ENCODE measurements around the gene OTUB1. TPM values are rescaled to one million over a fixed set of nuclear protein-coding genes. Genes with fewer than 3 reads are reported as not detected.

The OTUB1 gene
- total and polyA plus RNA-seq, 9 of the 15 experiments (the other 6 are each of a cell fraction or from before 2014, with no cell fraction given) = 29.5 to 134 (median 66.1) TPM

DNA sequence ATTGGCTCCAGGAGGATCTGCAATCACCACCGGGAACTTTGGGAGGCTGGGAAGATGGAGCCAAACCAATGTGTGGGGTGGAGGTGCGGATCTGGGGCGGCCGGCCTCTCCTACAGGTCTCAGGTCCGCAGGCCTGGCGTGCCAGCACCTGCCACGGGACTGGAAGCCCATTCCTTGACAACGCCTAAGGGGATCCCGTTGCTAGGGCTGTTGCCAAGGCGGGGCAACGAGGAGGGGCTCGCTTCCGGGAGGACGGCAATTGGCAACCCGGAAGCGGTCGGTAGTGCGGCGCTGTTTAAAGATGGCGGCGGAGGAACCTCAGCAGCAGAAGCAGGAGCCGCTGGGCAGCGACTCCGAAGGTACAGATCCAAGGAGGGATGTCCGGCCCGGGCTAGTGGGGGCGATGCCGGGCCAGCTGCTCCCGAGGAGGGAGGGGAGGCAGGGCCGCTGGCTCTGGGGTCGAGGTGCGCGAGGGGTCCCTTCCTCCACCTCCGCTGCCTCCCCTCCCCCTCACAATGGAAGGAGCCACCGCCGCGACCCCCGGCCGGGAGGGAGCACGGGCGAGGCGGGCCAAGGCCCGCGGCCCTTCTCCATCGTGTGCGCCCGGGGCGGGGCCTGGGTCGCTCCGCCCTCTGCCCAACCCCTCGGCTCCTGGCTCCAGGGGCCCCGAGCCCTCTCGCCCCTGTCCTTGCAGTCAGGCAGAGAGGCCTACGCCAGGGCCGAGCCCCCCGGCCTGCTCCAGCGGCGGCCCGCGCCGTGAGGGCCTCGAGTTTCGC, at the start of gene OTUB1 (continued):
- TF ChIP-seq, protein P1, sequence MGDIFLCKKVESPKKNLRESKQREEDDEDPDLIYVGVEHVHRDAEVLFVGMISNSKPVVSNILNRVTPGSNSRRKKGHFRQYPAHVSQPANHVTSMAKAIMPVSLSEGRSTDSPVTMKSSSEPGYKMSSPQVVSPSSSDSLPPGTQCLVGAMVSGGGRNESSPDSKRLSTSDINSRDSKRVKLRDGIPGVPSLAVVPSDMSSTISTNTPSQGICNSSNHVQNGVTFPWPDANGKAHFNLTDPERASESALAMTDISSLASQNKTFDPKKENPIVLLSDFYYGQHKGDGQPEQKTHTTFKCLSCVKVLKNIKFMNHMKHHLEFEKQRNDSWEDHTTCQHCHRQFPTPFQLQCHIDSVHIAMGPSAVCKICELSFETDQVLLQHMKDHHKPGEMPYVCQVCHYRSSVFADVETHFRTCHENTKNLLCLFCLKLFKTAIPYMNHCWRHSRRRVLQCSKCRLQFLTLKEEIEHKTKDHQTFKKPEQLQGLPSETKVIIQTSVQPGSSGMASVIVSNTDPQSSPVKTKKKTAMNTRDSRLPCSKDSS (IDR thresholded peaks at IDR 0.05; ENCODE audit: low read depth, partially characterized antibody) = no peak
- TF ChIP-seq MAFF (IDR thresholded peaks at IDR 0.05; ENCODE audit: low read length) = no peak
- TF ChIP-seq, protein P2, sequence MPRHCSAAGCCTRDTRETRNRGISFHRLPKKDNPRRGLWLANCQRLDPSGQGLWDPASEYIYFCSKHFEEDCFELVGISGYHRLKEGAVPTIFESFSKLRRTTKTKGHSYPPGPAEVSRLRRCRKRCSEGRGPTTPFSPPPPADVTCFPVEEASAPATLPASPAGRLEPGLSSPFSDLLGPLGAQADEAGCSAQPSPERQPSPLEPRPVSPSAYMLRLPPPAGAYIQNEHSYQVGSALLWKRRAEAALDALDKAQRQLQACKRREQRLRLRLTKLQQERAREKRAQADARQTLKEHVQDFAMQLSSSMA (CRISPR knock-in tag; IDR thresholded peaks at IDR 0.05) = no peak
- TF ChIP-seq RBFOX2 (IDR thresholded peaks at IDR 0.05; ENCODE audit: low read depth, low read length) = peak; percentile 98
- no peak for TF ChIP-seq ZNF668 (CRISPR knock-in tag; IDR thresholded peaks at IDR 0.05)
- TF ChIP-seq ZNF551 (CRISPR knock-in tag; IDR thresholded peaks at IDR 0.05) = no peak
- no peak for TF ChIP-seq HDAC3 (IDR thresholded peaks at IDR 0.05; ENCODE audit: borderline replicate concordance, partially characterized antibody)
- TF ChIP-seq, protein P3, sequence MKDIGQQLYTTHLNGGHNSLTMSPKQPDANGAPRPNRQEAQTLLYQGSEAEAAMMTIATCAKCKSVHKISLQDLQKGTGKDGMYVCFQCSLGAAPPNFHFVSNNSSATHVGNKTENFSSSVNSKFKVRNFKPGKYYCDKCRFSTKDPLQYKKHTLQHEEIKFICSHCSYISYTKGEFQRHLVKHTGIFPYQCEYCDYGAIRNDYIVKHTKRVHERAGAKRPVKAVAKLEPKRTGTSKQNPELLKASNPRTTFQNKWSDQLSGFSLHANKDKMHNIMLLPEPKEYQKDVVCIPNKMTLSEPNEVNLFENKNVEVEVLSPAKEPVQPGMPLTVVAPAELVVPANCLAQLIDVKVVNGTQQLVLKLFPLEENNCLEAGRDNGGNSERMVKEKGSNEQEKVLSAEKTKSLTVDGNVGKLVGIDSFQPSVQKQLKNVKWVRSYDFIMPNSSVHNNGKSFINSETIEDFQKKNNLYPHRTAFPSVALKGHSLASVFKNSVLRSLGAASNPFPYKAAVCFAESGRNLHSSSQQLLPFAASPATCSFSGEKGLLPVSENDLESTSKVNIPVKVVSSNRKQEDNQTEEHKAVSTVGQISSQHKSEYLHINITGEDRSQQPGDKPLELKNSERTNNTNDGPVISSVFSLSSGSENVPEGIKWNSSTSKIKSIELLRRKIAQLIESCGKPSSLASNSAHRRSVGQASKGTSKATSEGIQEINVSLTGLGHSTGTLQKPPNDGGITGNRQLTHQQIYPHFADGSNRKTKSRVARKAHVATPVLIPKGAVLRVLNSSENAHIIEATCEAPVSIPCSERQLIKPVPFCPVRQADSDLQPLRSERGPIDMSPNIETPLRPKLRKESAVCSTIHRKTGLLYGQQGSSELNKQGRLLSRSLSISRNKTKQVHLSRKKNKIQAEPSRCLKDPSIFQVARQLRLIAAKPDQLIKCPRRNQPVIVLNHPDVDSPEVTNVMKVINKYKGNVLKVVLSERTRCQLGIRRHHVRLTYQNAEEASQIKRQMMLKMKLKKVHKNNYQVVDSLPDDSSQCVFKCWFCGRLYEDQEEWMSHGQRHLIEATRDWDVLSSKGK (CRISPR knock-in tag; IDR thresholded peaks at IDR 0.05) = no peak
- TF ChIP-seq, protein P4, sequence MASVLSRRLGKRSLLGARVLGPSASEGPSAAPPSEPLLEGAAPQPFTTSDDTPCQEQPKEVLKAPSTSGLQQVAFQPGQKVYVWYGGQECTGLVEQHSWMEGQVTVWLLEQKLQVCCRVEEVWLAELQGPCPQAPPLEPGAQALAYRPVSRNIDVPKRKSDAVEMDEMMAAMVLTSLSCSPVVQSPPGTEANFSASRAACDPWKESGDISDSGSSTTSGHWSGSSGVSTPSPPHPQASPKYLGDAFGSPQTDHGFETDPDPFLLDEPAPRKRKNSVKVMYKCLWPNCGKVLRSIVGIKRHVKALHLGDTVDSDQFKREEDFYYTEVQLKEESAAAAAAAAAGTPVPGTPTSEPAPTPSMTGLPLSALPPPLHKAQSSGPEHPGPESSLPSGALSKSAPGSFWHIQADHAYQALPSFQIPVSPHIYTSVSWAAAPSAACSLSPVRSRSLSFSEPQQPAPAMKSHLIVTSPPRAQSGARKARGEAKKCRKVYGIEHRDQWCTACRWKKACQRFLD (CRISPR knock-in tag; IDR thresholded peaks at IDR 0.05) = 0 out of 2 replicates have a peak, but pooled peaks have one; percentile 37
- TF ChIP-seq NFE2L1 (tag; IDR thresholded peaks at IDR 0.05; ENCODE audit: borderline replicate concordance, low read depth) = no peak
- no peak for TF ChIP-seq ZNF695 (CRISPR knock-in tag; IDR thresholded peaks at IDR 0.05)
- no peak for TF ChIP-seq ZNF24 (IDR thresholded peaks at IDR 0.05)
- no peak for TF ChIP-seq DDX20 (tag; IDR thresholded peaks at IDR 0.05; ENCODE audit: low read depth)
- no peak for TF ChIP-seq HLTF (IDR thresholded peaks at IDR 0.05)
- no peak for TF ChIP-seq HNRNPL (IDR thresholded peaks at IDR 0.05; ENCODE audit: low read depth, low read length)
- TF ChIP-seq MIER1 (IDR thresholded peaks at IDR 0.05; ENCODE audit: low read depth) = no peak
- no peak for TF ChIP-seq SOX6 (IDR thresholded peaks at IDR 0.05)
- TF ChIP-seq ZNF217 (CRISPR knock-in tag; IDR thresholded peaks at IDR 0.05) = no peak
- no peak for TF ChIP-seq SAFB2 (IDR thresholded peaks at IDR 0.05; ENCODE audit: borderline replicate concordance, low read depth, low read length, severe bottlenecking)
- TF ChIP-seq RBM34 (IDR thresholded peaks at IDR 0.05; ENCODE audit: borderline replicate concordance, insufficient read depth, low read length) = peak; percentile 27; the same call in 1 of the 2 replicates
- TF ChIP-seq ZNF431 (CRISPR knock-in tag; IDR thresholded peaks at IDR 0.05) = 0 out of 2 replicates have a peak, but pooled peaks have one; percentile 4
- TF ChIP-seq SMAD4 (CRISPR knock-in tag; conservative IDR thresholded peaks at IDR 0.05) = no peak

Data from K562 (cell line).